BJ (cell line): Measurements from ENCODE around the gene C1QB. TPM values are rescaled to one million over a fixed set of nuclear protein-coding genes. Genes with fewer than 3 reads are reported as not detected.

Experiments used
- CTCF ChIA-PET: fragments of 350-600 bp; formaldehyde crosslinking; extraction: SDS; loops from one replicate; lab custom pipeline; 2021; ENCODE audit warnings: antibody characterized with exemption, inconsistent platforms; lab: Yijun Ruan, JAX
- POLR2A ChIA-PET: fragments of 300-600 bp; sonication (Branson Sonifier 250); formaldehyde crosslinking; extraction: SDS; loops from one replicate; lab custom pipeline; 2021; ENCODE audit warnings: antibody characterized with exemption; lab: Charles Lee
- DNase-seq: peaks from one replicate; pipeline ENCODE4 v3.0.0-alpha.2; 2011; ENCODE audit warnings: low read depth
- H3K27me3 ChIP-seq: 2 replicates; pipeline ENCODE4 v1.6.0; 2011; ENCODE audit warnings: low read length; ENCODE audit not compliant: control insufficient read depth, insufficient read depth
- H3K36me3 ChIP-seq: 2 replicates; pipeline ENCODE4 v1.5.1; 2011; ENCODE audit warnings: low read length; ENCODE audit not compliant: control insufficient read depth, insufficient read depth
- H3K4me3 ChIP-seq: 2 replicates; pipeline ENCODE4 v1.5.1; 2011; ENCODE audit warnings: low read depth, mild to moderate bottlenecking, control low read depth, low read length
- CTCF ChIP-seq: IDR thresholded peaks from 2 replicates; pipeline ENCODE4 v1.5.1; 2011; ENCODE audit warnings: low read depth, mild to moderate bottlenecking, control low read depth, inconsistent platforms, low read length, moderate library complexity; ENCODE audit not compliant: insufficient read depth
- polyA plus RNA-seq: library from polyadenylated mRNA; depleted of rRNA; stranded (reverse); fragments of >200 nt; gene quantifications from 2 replicates; pipeline ENCODE4 v1.2.3, GENCODE V29; 2011

Gene C1QB
- polyA plus RNA-seq, 1 experiment, result not detected

GRCh38 chr1:22681556-22682276, 28.7 kb downstream of the C1QB start:
- Histone ChIP-seq H3K36me3 (no peaks in the 10 kb centered on the region), H3K27me3 (peaks cover 2% of the 10 kb centered on the region; the same call in 1 of the 2 replicates), H3K4me3 (no peak overlapping the region)
- ChIA-PET CTCF (interaction anchor here (1.1 kb wide), 1 partner anchor 23 kb away, joined by 3 read pairs; no protein-coding TSS in a partner anchor), POLR2A (no interaction called here)
- no peak for DNase-seq
- TF ChIP-seq CTCF, result no peak

- ChIA-PET CTCF (interaction anchor here (1.0 to 1.3 kb wide), 3 partner anchors 9 to 263 kb away, joined by 3 to 4 read pairs (median 3); no protein-coding TSS in a partner anchor), POLR2A (no interaction called here)
- Histone ChIP-seq H3K36me3 (no peaks in the 10 kb centered on the region), H3K27me3 (peaks cover 2% of the 10 kb centered on the region; the same call in 1 of the 2 replicates), H3K4me3 (no peak overlapping the region)
- no peak for DNase-seq
- TF ChIP-seq CTCF, result no peak
Observed at GRCh38 chr1:22683547-22683946, 30.5 kb downstream of the C1QB start.

- POLR2A ChIA-PET, result no interaction called here
- CTCF ChIA-PET, result interaction anchor here (1.0 to 1.5 kb wide), 2 partner anchors 177 to 244 kb away, joined by 5 to 8 read pairs; no protein-coding TSS in a partner anchor
- no peak for TF ChIP-seq CTCF
- H3K36me3 ChIP-seq, result no peaks in the 10 kb centered on the region
- H3K27me3 ChIP-seq, result peaks cover 2% of the 10 kb centered on the region; the same call in 1 of the 2 replicates
- H3K4me3 ChIP-seq, result no peak overlapping the region
- DNase-seq, result no peak
Observed at GRCh38 chr1:22685591-22686059, 32.6 kb downstream of the C1QB start.

GRCh38 chr1:22687191-22687590, 34.2 kb downstream of the C1QB start:
- H3K27me3 ChIP-seq, result peaks cover 2% of the 10 kb centered on the region; the same call in 1 of the 2 replicates
- no peak for TF ChIP-seq CTCF
- DNase-seq, result no peak
- ChIA-PET POLR2A (no interaction called here), CTCF (interaction anchor here (0.8 to 1.7 kb wide), 5 partner anchors 12 to 277 kb away, joined by 3 to 5 read pairs (median 4); no protein-coding TSS in a partner anchor)
- H3K36me3 ChIP-seq, result no peaks in the 10 kb centered on the region
- H3K4me3 ChIP-seq, result no peak overlapping the region

GRCh38 chr1:22688466-22688865, 35.4 kb downstream of the C1QB start:
- H3K4me3 ChIP-seq, result no peak overlapping the region
- no peaks in the 10 kb centered on the region for H3K36me3 ChIP-seq
- H3K27me3 ChIP-seq, result peaks cover 2% of the 10 kb centered on the region; the same call in 1 of the 2 replicates
- TF ChIP-seq CTCF, result no peak
- no peak for DNase-seq
- ChIA-PET CTCF (interaction anchor here (0.9 to 1.2 kb wide), 3 partner anchors 15 to 276 kb away, joined by 3 to 6 read pairs (median 3); no protein-coding TSS in a partner anchor), POLR2A (no interaction called here)
